Epithelial cell of alveolus of lung (primary cell): ENCODE data around the gene ATF6. TPM values are rescaled to one million over a fixed set of nuclear protein-coding genes. Genes with fewer than 3 reads are reported as not detected.

Source experiments
- total RNA-seq: library from RNA; depleted of rRNA; stranded (reverse); fragments of >200 nt; gene quantifications from 2 replicates; pipeline ENCODE4 v1.2.1, GENCODE V29; 2015

The ATF6 gene, protein sequence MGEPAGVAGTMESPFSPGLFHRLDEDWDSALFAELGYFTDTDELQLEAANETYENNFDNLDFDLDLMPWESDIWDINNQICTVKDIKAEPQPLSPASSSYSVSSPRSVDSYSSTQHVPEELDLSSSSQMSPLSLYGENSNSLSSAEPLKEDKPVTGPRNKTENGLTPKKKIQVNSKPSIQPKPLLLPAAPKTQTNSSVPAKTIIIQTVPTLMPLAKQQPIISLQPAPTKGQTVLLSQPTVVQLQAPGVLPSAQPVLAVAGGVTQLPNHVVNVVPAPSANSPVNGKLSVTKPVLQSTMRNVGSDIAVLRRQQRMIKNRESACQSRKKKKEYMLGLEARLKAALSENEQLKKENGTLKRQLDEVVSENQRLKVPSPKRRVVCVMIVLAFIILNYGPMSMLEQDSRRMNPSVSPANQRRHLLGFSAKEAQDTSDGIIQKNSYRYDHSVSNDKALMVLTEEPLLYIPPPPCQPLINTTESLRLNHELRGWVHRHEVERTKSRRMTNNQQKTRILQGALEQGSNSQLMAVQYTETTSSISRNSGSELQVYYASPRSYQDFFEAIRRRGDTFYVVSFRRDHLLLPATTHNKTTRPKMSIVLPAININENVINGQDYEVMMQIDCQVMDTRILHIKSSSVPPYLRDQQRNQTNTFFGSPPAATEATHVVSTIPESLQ
- 16.7 and 23.0 TPM in 2 replicates for total RNA-seq

DNA sequence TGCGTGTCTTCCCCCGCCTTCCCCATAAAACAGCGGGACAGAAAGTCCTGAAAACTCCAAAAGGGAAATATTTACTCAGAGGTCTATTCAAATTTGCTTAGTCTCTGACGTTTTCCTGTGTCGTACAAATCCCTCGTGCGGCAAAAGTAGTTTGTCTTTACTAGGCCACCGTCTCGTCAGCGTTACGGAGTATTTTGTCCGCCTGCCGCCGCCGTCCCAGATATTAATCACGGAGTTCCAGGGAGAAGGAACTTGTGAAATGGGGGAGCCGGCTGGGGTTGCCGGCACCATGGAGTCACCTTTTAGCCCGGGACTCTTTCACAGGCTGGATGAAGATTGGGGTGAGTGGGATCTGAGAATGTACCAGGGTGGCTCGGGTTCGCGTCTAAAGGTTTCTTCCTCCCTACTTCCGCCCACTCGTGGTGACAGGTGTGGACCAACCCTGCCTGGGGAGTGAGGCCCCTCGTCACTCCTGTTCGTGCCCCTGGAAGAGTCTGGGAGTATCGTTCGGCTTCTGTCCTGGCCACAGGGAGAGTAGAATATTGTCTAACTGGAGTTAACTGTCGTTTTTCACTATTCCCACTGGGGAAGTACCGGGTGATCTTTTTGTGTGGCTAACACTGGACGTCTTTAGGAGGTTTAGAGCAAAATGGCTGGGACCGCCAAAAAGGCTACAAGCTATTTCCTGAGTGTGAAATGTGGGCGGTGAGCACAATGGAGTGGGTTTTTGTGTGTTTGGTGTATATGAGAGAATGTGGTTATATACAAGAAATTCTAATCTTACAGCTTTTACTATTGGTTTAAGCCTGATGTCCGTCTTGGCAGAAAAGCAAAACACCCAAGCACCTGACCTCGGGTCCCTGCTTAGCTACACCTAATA lies at the start of gene ATF6:
TSS of gene ATF6 (plus strand) at position 219 of the 880 bp plus-strand sequence. CDS start at position 260, 41 bp downstream.

DNA sequence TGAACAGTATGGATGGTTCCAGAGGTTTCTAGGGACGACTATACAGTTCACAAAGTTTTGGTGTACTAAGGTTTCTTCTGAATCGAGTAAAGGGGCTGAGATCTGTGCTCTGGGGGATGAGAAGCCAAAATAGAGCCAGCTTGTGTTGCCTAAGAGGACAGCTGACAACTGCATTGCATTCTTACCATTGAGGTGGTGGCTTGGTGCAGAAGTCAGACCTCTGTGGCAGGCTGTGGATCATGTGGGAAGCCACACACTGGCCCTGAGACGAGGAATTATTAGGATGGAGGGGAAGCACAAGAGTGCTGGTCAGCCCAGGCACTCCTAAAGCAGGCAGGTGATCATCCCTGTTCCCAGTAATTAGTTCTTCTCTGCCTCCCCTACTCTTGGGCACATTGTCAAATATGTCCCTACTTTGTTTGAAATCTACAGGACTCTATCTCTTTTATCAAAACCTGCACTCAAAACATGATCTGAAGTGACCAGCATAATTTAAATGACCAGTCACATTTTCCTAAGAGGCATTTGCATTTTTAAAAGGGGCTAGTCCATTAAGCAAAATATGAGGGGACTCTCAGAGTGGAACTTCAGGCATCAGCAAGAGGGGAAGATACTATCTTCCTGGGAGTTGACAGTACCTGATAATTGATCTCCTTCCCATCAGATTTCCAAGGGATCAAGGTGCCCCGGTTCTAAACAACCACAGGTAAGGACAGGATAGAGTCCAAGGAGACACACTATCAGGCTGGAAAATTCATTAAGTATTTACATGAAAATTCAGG lies 45.0 kb upstream of the ATF6 start, which contains the start of gene FCRLB:
TSS of gene FCRLB (plus strand) at position 589 of the 782 bp plus-strand sequence. CDS start 1,129 bp downstream, outside the sequence.

DNA sequence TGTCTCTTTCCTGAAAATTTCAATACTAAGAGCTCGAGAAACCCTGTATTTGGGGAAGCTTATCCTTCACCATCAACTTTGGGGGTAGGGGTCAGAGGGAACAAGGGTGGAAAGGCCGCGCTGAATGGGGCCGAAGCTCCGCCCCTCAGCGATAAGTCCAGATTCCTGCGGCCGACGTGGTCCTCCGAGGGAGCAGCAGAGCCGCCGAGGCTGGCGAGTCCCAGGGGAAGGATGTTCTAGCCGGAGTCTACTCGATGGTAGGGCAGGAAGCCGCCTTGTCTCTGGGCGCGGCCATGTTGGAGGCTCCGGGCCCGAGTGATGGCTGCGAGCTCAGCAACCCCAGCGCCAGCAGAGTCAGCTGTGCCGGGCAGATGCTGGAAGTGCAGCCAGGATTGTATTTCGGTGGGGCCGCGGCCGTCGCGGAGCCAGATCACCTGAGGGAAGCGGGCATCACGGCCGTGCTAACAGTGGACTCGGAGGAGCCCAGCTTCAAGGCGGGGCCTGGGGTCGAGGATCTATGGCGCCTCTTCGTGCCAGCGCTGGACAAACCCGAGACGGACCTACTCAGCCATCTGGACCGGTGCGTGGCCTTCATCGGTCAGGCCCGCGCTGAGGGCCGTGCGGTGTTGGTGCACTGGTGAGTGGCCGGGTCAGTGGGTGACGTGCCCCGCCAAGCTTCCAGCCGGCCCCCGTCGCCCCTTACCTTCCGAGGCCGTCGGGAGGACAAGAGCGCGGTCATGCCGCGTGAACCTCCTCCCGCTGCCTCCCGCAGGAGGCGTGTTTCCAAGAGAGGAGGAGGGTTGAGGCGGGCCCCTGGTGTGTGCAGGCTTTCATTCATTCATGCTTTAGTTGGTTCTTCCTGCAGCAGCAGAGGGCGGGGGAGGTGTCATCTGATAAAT lies 16.4 kb upstream of the ATF6 start, which contains the start of gene DUSP12:
TSS of gene DUSP12 (plus strand) at position 278 of the 899 bp plus-strand sequence. CDS start at position 294, 16 bp downstream.

Other genes with a start within 250 kb of the ATF6 start
- 0.39 TPM in 1 of 2 replicates, not detected in the other for gene HSPA6, start 241.8 kb upstream of the ATF6 start, total RNA-seq
- gene FCGR3A, start 216.5 kb upstream of the ATF6 start, total RNA-seq = not detected in 2 replicates
- not detected in 2 replicates for gene FCGR3B, start 135.1 kb upstream of the ATF6 start, total RNA-seq
- not detected in 2 replicates for gene FCGR2B, start 103.2 kb upstream of the ATF6 start, total RNA-seq
- gene FCRLA, start 59.1 kb upstream of the ATF6 start, total RNA-seq = 2.1 TPM in 1 of 2 replicates, not detected in the other
- 1.0 and 1.2 TPM in 2 replicates for gene FCRLB, start 44.8 kb upstream of the ATF6 start, total RNA-seq
- gene DUSP12, start 16.5 kb upstream of the ATF6 start, total RNA-seq = 21.6 and 34.3 TPM in 2 replicates